ENCODE data around the gene ACOT7.

Gene ACOT7

GRCh38 chr1:6270401-6270800 lies 123.2 kb downstream of the ACOT7 start:
- Histone ChIP-seq H3K27ac (replicated peaks) (no peak overlapping the region), H3K4me3 (replicated peaks; ENCODE audit: insufficient read depth, low read length) (no peak overlapping the region), H3K27me3 (ENCODE audit: insufficient read depth, poor library complexity, severe bottlenecking) (no peaks in the 10 kb centered on the region)
- DNase-seq (ENCODE audit: low read depth in 1 of 2, low spot score in 1 of 2), result no peak
- no peak for TF ChIP-seq REST (IDR thresholded peaks at IDR 0.05; ENCODE audit: insufficient replicate concordance, low read depth)
- TF ChIP-seq POLR2AphosphoS5 (IDR thresholded peaks at IDR 0.05; ENCODE audit: low read depth), result no peak

GRCh38 chr1:6269720-6270400 lies 123.7 kb downstream of the ACOT7 start:
- Histone ChIP-seq H3K27ac (replicated peaks) (no peak overlapping the region), H3K4me3 (replicated peaks; ENCODE audit: insufficient read depth, low read length) (no peak overlapping the region), H3K27me3 (ENCODE audit: insufficient read depth, poor library complexity, severe bottlenecking) (no peaks in the 10 kb centered on the region)
- no peak for DNase-seq (ENCODE audit: low read depth in 1 of 2, low spot score in 1 of 2)
- TF ChIP-seq CTCF (IDR thresholded peaks at IDR 0.05; ENCODE audit: insufficient read depth, low read length) (no peak), GABPA (IDR thresholded peaks at IDR 0.05; ENCODE audit: low read depth) (no peak), REST (IDR thresholded peaks at IDR 0.05; ENCODE audit: insufficient replicate concordance, low read depth) (no peak), POLR2AphosphoS5 (IDR thresholded peaks at IDR 0.05; ENCODE audit: low read depth) (no peak), SPI1 (IDR thresholded peaks at IDR 0.05; ENCODE audit: borderline replicate concordance, low read depth) (no peak)

- H3K27ac ChIP-seq (replicated peaks), result no peak overlapping the region
- TF ChIP-seq REST (IDR thresholded peaks at IDR 0.05; ENCODE audit: insufficient replicate concordance, low read depth) (no peak), CTCF (IDR thresholded peaks at IDR 0.05; ENCODE audit: insufficient read depth, low read length) (no peak), SPI1 (IDR thresholded peaks at IDR 0.05; ENCODE audit: borderline replicate concordance, low read depth) (no peak)
- DNase-seq (ENCODE audit: low read depth in 1 of 2, low spot score in 1 of 2), result no peak
Measured at GRCh38 chr1:6269296-6269695, 124.3 kb downstream of the ACOT7 start.

More at GRCh38 chr1:6269296-6269695, 124.3 kb downstream of the ACOT7 start:
- H3K4me3 ChIP-seq (replicated peaks; ENCODE audit: insufficient read depth, low read length), result no peak overlapping the region
- no peaks in the 10 kb centered on the region for H3K27me3 ChIP-seq (ENCODE audit: insufficient read depth, poor library complexity, severe bottlenecking)

Data from HL-60 (cell line).